Activated naive CD4-positive, alpha-beta T cell treated with anti-CD3 and anti-CD28 coated beads, Interleukin-2, amount 10 ng/mL, durations not matched to agents 7 days and 5 days (primary cell): ENCODE results near the gene EFEMP1.
"Not testable (repeated sequence)": the region's sequence is repeated elsewhere in the genome, so short reads cannot be mapped to it uniquely, and the experiment has no call there.

Experiments used
- CTCF ChIA-PET: fragments of 350-600 bp; sonication (Branson Sonifier 250); formaldehyde crosslinking; loops from one replicate; lab custom pipeline; 2021; ENCODE audit warnings: antibody characterized with exemption; lab: Charles Lee
- DNase-seq: peaks from one replicate; pipeline ENCODE4 v3.0.0-alpha.2; 2020
- H3K27ac Mint-ChIP-seq: one replicate; pipeline ENCODE4 v1.8.0; 2021; ENCODE audit warnings: mild to moderate bottlenecking, moderate library complexity, mixed read lengths
- H3K27me3 Mint-ChIP-seq: one replicate; pipeline ENCODE4 v1.8.0; 2021; ENCODE audit warnings: mild to moderate bottlenecking, mixed read lengths
- H3K36me3 Mint-ChIP-seq: one replicate; pipeline ENCODE4 v1.8.0; 2021; ENCODE audit warnings: mixed read lengths
- H3K4me1 Mint-ChIP-seq: one replicate; pipeline ENCODE4 v1.8.0; 2021; ENCODE audit warnings: mixed read lengths
- H3K4me3 Mint-ChIP-seq: one replicate; pipeline ENCODE4 v1.8.0; 2021; ENCODE audit warnings: mild to moderate bottlenecking, moderate library complexity, mixed read lengths
- H3K9me3 Mint-ChIP-seq: one replicate; pipeline ENCODE4 v1.8.0; 2021; ENCODE audit warnings: mixed read lengths

Gene EFEMP1

DNA sequence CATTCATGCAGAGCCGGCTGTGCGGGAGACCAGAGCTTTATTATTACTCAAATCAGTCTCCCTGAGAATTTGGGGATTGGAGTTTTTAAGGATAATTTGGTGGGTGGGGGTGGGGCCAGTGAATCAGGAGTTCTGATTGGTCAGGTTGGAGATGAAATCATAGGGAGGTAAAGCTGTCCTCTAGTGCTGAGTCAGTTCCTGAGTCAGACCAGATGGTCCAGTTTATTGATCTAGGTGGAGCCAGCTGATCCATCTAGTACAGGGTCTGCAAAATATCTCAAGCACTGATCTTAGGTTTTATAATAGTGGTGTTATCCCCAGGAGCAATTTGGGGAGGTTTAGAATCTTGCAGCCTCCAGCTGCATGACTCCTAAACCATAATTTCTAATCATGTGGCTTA, 96.2 kb downstream of the EFEMP1 start:
- H3K4me3 Mint-ChIP-seq, DNase-seq, H3K9me3 Mint-ChIP-seq, H3K4me1 Mint-ChIP-seq, H3K27me3 Mint-ChIP-seq, H3K36me3 Mint-ChIP-seq, H3K27ac Mint-ChIP-seq, CTCF ChIA-PET: not testable (repeated sequence)

- no peaks in the 10 kb centered on the region for H3K27me3 Mint-ChIP-seq
- no peak overlapping the region for H3K4me3 Mint-ChIP-seq
- no peaks in the 10 kb centered on the region for H3K4me1 Mint-ChIP-seq
- CTCF ChIA-PET: no interaction called here
- no peak for DNase-seq
- H3K36me3 Mint-ChIP-seq: no peaks in the 10 kb centered on the region
- no peaks in the 10 kb centered on the region for H3K9me3 Mint-ChIP-seq
- H3K27ac Mint-ChIP-seq: no peak overlapping the region
Observed at GRCh38 chr2:55826246-55826645, 97.3 kb downstream of the EFEMP1 start.

- no peaks in the 10 kb centered on the region for H3K27me3 Mint-ChIP-seq
Observed at GRCh38 chr2:55824551-55825096, 99.0 kb downstream of the EFEMP1 start.

More at GRCh38 chr2:55824551-55825096, 99.0 kb downstream of the EFEMP1 start:
- no peak for DNase-seq
- no peaks in the 10 kb centered on the region for H3K36me3 Mint-ChIP-seq
- H3K4me3 Mint-ChIP-seq: no peak overlapping the region
- no peaks in the 10 kb centered on the region for H3K4me1 Mint-ChIP-seq
- no peaks in the 10 kb centered on the region for H3K9me3 Mint-ChIP-seq
- no peak overlapping the region for H3K27ac Mint-ChIP-seq
- CTCF ChIA-PET: no interaction called here
